ENCODE measurements around the gene ABCD3. TPM values are rescaled to one million over a fixed set of nuclear protein-coding genes. Genes with fewer than 3 reads are reported as not detected.
A peak's percentile ranks its signal among the peaks of the same experiment; 100 is the strongest.
"Not testable (repeated sequence)": the region's sequence is repeated elsewhere in the genome, so short reads cannot be mapped to it uniquely, and the experiment has no call there.

Gene ABCD3
- polyA plus RNA-seq, 3 donors: 65.5 to 75.1 (median 67.7) TPM

DNA sequence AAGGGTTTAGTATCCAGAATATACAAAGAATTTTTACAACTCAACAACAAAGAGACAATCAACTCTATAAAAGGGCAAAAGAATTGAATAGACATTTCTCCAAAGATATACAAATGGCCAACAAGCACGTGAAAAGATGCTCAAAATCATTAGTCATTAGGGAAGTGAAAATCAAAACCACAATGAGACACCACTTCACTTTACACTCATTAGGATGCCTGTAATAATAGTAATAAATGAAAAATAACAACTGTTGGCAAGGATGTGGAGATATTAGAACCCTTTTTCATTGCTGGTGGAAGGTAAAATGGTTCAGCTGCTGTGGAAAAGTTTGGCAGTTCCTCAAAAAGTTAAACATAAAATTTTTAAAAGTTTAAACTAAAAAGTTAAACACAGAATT lies 7.0 kb upstream of the ABCD3 start:
- DNase-seq (ENCODE audit: low read depth in 3 of 3, low spot score in 2 of 3): no peak

DNA sequence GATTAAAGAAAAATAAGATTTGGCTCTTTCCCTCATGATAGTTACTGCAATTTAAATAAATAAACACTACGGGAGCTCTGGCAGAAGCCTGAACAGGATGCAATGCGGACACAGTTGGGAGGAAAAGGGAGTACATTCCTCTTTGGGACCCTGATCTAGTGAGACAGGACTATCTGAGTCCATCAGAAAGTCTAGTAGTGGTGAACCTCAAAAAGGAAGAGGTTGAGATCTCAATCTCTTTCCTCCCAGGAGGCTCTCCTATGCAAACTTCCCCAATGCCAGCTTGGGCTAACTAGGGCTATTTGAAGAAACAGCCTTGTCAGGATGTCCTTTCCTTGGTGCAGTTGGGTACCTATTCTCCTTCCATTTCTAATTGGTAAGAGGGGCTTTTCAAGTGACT lies 4.9 kb upstream of the ABCD3 start:
- no peak for DNase-seq (ENCODE audit: low read depth in 3 of 3, low spot score in 2 of 3)

DNA sequence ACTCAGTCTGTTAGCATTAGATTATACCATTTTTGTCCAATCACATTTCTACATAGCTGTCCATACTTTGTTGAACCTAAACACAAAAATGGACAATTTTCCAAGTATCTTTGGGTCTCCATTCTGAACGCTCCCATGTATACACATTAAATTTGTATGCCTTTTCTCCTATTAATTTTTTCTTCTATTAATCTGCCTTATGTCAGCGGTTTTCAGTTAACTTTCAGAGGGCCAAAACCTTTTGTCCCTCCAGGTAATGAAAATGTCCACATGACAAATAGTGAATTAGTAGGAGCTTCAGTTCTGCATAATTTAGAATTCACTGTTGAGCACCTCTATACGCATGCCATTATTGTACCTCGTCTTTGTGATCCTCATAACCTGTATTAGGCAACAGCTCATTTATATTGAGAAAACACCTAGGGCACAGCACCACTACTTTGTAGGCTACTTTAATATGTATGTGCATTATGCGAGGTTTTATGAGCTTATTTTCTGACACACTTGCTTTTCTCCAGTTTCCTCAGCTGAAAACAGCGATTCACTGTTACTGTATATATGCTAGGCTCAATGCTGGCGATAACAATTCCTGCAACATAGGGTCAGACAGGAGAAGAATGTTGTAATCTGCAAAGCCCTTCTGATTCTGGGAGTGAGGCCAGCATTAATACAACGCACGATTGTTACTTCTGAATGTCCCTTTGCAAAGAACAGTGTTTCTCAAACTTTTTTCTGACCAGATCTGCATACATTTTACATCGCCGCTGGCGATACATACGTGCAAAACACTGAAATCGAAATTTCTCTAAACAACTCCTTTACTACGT lies 1.1 kb upstream of the ABCD3 start:
- DNase-seq (ENCODE audit: low read depth in 3 of 3, low spot score in 2 of 3): peak in 2 of 3 donors; percentile 35 to 39

DNA sequence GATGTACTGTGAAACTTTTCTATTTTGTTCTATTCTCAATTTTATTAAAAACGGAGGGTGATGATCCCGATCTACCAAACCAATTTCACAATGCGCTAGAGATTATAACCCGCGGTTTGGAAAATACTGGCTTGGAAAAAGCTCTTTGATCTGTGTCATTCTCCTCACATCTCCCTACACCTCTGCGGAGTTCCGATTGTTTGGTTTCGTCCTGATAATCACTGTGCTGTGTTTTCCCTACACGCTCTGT lies 536 bp upstream of the ABCD3 start:
- DNase-seq (ENCODE audit: low read depth in 3 of 3, low spot score in 2 of 3): peak in 1 of 3 donors; percentile 36

DNA sequence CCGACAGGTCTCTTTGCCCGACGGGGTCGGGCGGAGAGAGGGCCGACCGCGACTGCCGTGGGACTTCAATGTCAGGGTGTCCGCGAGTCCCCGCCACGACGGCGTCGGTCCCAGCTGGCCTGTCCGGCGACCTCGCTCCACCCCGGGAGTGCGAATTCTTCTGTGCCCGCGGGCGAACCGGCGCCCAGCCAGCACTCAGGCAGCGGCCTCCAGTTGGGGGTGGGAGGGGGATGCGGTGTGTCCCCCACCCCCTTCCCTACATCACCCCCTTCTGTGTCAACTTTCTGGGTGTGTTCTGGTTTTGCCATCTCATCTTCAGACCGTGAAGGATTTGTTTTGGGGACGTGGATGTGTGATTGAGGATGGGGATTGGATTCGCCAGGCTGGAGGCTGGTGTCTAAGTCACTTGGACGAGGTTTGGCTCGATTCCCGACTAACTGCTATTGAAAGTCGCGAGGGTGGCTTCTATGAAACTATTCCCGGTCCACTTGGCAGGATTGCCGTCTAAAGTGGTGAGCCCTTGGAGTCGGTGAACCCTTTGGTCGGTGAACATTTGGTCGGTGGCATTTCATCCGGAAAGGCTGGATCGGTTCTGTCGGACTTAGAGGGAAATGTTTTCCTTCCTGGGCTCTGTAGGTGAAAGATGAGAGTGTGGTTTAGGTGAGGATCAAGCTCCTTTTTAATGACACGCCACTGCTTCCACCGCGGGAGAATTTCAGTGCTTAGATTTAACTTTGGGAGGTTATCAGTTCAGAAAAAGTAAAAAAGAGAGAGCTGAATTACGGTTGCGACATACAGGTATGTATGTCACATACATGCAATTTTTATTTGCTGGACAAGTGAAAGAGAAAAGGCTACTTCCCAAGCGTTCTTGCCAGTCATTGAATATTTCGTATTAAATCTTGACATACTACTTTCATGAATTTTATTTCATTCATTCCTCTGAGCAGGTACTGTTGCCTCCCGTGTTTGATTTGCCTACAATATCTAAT lies 771 bp downstream of the ABCD3 start:
- DNase-seq (ENCODE audit: low read depth in 3 of 3, low spot score in 2 of 3): peak in 2 of 3 donors; percentile 31 to 36

DNA sequence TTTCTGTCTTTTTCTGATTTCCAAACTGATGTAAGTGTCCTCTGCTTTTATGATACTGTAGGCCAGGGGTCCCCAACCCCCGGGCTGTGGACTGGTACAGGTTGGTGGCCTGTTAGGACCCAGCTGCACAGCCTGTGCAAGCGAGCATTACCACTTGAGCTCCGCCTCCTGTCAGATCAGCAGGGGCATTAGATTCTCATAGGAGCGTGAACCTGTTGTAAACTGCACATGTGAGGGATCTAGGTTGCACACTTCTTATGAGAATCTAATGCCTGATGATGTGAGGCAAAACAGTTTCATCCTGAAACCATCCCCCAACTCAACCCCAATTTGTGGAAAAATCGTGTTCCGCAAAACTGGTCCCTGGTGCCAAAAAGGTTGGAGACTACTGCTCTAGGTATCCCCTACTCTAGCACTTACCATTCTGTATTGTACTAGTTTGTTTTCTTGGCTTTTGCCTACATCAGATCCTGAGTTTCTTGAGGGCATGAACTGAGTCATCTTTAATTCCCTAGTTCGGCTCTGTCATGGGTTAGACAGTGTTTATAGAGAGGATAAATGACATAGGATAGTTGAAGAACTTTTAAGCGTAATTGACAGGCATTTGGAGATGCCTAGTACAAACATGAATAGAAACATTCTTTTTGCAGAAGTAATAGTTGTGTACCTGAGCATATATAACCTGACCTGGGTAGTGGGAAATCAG lies 4.1 kb downstream of the ABCD3 start:
- no peak for DNase-seq (ENCODE audit: low read depth in 3 of 3, low spot score in 2 of 3)

DNA sequence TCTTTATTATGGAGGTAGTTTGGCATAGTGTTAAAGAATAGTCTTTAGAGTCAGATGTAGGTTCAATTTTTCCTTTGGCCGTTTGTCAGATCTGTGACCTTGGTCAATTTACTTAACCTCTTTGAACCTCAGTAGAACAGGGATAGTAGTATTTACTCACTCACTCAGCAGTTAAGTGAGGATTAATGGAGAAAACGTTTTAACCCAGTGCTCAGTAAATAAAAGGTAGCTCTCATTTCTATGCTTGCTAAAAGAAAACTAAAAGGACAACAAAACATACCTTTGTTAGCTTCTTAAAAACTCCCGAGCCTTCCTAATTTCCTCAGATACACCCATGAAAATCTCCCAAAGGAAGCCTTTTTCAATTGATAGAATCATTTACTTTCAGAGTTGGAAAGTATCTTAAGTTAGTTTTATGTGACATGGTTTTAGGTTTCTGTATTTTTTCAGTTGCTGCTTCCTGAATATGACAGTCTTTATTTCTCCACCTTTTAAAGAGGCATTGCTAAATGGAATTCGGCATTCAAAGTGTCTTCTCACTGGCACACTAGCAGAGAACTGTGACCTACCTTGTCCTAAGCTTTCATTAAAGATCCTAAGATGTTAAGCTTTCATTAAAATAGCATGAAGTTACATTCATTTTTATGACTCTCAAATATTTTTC lies 7.8 kb downstream of the ABCD3 start:
- no peak for DNase-seq (ENCODE audit: low read depth in 3 of 3, low spot score in 2 of 3)

DNA sequence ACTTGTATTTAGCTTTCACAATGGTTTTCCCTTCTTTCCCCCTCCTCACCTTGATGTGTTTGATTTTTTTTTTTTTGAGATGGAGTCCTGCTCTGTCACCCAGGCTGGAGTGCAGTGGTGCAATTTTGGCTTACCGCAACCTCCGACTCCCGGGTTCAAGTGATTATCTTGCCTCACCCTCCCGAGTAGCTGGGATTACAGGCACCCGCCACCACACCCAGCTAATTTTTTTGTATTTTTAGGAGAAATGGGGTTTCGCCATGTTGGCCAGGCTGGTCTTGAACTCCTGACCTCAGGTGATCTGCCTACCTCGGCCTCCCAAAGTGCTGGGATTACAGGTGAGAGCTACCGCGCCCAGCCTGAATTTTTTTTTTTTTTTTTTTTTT lies 8.3 kb downstream of the ABCD3 start:
- DNase-seq (ENCODE audit: low read depth in 3 of 3, low spot score in 2 of 3): not testable (repeated sequence)

DNA sequence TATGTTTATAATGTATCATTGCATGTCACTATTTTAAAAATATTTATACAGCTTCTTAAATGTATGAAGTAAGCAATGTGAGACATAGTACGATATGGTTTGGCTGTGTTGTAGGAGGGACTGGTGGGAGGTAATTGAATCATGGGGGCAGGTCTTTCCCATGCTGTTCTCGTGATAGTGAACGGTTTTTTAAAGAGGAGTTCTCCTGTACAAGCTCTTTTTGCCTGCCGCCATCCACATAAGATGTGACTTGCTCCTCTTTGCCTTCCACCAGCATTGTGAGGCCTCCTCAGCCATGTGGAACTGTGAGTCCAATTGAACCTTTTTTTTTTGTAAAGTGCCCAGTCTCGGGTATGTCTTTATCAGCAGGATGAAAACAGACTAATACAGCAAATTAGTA lies 10.3 kb downstream of the ABCD3 start:
- DNase-seq (ENCODE audit: low read depth in 3 of 3, low spot score in 2 of 3): no peak

DNA sequence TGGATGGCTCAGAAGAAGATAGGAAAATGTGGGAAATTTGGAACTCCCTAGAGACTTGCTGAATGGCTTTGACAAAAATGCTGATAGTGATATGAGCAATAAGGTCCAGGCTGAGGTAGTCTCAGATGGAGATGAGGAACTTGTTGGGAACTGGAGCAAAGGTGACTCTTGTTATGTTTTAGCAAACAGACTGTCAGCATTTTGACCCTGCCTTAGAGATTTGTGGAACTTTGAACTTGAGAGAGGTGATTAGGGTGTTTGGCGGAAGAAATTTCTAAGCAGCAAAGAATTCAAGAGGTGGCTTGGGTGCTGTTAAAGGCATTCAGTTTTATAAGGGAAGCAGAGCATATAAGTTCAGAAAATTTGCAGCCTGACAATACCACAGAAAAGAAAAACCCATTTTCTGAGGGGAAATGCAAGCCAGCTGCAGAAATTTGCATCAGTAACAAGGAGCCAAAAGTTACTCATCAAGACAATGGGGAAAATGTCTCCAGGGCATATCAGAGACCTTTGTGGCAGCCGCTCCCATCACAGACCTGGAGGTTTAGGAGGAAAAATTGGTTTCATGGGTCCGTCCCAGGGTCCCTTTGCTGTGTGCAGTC lies 10.8 kb downstream of the ABCD3 start:
- DNase-seq (ENCODE audit: low read depth in 3 of 3, low spot score in 2 of 3): not testable (repeated sequence)

DNA sequence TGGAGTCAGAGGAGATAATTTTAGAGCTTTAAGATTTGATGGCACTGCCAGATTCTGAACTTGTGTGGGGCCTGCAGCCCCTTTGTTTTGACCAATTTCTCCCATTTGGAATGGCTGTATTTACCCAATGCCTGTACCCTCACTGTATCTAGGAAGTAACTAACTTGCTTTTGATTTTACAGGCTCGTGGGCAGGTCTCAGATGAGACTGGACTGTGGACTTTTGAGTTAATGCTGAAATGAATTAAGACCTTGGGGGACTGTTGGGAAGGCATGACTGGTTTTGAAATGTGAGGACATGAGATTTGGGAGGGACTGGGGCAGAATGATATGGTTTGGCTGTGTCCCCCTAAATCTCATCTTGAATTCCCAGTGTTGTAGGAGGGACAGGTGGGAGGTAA lies 11.9 kb downstream of the ABCD3 start:
- not testable (repeated sequence) for DNase-seq (ENCODE audit: low read depth in 3 of 3, low spot score in 2 of 3)

DNA sequence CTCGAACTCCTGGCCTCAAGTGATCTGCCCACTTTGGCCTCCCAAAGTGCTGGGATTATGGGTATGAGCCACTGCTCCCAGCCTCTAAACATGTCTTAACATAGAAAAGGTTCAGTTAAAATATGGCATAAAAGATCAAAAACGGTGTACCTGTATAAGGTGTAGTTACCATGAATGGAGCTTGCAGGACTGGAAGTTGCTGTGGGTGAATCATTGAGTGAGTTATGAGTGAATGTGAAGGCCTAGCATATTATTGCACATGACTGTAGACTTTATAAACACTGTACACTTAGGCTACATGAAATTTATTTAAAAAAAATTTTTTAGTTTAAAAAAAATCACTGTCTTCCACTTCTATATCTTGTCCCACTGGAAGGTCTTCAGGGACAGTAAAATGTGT lies 15.7 kb downstream of the ABCD3 start:
- no peak for DNase-seq (ENCODE audit: low read depth in 3 of 3, low spot score in 2 of 3)

DNA sequence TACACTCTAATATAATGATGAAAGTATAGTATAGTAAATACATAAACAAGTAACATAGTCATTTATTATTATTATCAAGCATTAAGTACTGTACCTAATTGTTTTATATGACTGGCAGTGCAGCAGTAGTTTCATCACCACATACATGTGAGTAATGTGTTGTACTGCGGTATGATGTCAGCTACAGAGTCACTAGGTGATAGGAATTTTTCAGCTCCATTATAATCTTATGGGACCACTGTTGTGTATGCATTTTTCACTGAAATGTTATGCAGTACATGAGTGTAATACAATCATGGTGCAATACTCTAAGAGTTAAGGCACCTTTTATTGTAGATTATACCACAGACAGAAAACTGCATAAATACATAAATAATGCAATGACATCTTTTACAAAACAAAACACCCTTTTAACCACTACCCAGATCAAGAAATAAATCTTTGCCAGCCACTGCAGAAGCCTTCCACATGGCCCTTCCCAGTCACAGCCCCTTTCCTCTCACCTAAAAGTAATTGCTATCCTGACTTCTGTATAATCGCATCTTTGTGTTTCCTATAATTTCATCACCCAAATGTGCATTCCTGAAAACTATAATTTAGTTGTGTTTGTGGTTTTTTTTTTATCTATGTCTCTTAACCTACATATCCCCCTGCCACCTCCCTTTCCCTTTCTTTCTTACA lies 16.3 kb downstream of the ABCD3 start:
- no peak for DNase-seq (ENCODE audit: low read depth in 3 of 3, low spot score in 2 of 3)

DNA sequence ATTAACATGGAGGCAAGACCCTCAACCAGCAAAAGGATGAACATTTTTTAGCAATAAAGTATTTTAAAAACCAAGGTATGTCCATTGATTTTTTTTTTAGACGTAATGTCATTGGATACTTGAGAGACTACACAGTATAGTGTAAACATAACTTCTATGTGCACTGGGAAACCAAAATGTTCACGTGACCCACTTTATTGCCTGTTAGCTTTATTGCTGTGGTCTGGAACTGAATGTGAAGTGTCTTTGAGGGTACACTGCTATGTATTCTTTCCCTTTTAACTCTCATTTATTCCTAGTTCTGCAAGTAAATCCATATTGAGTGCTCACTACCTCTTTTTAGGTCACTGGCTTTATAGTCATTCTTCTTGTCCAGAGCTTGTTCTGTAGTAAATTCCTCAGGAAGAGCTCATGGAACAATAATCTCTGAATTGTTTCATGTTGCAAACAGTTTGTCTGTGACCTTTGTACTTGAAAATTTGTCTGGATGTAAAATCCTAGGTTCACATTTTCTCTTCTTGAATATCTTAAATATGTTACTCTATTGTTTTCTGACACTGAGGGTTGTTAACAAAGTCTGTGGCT lies 20.6 kb downstream of the ABCD3 start:
- DNase-seq (ENCODE audit: low read depth in 3 of 3, low spot score in 2 of 3): no peak

DNA sequence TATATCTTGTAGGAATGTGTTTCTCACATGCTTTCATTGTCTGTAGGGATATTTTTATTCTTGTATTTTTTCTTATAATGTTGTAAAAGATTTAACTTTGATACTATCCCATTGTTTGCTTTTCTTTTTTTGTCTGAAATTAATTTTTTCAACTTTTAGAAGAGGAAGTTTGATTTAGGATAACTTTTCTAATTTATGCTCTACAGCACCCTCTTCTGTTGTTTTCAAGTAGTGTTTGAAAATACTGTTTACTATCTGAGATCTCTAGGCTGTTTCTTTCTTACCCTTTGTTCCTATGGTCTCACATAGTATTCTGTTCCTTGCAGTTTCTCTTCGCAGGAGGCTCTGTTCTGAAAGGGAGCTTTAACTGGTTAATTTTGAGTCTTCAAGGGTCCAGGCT lies 21.9 kb downstream of the ABCD3 start:
- no peak for DNase-seq (ENCODE audit: low read depth in 3 of 3, low spot score in 2 of 3)

DNA sequence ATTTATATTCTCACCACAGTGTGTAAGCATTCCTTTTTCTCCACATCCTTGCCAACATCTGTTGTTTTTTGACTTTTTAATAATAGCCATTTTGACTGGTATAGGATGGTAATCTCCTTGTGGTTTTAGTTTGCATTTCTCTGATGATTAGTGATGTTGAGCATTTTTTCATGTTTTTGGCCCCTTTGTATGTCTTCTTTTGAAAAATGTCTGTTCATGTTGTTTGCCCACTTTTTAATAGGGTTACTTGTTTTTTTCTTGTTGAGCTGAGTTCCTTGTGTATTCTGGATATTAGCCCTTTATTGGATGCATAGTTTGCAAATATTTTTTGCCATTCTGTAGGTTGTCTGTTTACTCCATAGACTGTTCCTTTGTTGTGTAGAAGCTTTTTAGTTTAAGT lies 24.9 kb downstream of the ABCD3 start:
- DNase-seq (ENCODE audit: low read depth in 3 of 3, low spot score in 2 of 3): not testable (repeated sequence)

DNA sequence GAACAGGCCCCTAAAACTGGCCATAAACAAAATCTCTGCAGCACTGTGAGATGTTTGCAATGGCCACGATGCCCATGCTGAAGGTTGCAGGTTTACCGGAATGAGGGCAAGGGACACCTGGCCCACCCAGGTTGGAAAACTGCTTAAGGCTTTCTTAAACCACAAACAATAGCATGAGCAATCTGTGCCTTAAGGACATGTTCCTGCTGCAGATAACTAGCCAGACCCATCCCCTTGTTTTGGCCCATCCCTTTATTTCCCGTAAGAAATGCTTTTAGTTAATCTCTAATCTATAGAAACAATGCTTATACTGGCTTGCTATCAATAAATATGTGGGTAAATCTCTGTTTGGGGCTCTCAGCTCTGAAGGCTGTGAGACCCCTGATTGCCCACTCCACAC lies 26.6 kb downstream of the ABCD3 start:
- not testable (repeated sequence) for DNase-seq (ENCODE audit: low read depth in 3 of 3, low spot score in 2 of 3)

DNA sequence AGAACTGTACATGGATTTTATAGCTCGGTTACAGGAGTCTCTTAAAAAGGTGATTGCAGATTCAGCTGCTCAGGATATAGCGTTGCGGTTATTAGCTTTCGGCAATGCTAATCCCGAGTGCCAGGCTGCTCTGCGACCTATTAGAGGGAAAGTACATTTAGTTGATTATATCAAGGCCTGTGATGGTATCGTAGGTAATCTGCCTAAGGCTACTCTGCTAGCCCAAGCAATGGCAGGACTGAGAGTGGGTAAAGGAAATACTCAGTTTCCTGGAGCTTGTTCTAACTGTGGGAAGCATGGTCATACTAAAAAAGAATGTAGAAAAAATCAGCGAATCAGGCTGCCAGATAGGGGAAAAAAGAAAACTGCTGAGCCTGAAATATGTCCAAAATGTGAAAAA lies 27.5 kb downstream of the ABCD3 start:
- DNase-seq (ENCODE audit: low read depth in 3 of 3, low spot score in 2 of 3): not testable (repeated sequence)

DNA sequence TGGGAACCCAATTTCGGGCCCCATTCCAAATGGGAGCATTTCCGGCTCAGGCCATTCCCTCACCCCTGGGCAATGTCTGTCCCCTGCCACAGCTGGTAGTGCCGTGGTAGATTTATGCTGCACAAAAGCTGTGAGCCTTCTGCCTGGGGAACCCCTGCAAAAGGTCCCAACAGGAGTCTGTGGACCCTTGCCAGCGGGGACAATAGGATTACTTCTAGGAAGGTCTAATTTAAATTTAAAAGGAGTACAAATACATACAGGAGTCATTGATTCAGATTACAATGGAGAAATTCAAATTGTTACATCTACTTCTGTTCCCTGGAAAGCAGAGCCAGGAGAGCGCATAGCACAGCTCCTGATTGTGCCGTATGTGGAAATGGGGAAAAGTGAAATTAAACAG lies 28.0 kb downstream of the ABCD3 start:
- not testable (repeated sequence) for DNase-seq (ENCODE audit: low read depth in 3 of 3, low spot score in 2 of 3)
